Measurements from ENCODE around the gene NOXRED1. TPM values are rescaled to one million over a fixed set of nuclear protein-coding genes. Genes with fewer than 3 reads are reported as not detected.

The NOXRED1 gene
- total and polyA plus RNA-seq, 10 of the 15 experiments (the other 5 are each of a cell fraction or from before 2014, with no cell fraction given): 0.06 to 0.62 (median 0.14) TPM

GRCh38 chr14:77469067-77469505 lies 45.8 kb upstream of the NOXRED1 start:
- DNase-seq (ENCODE audit: low read depth, low spot score): no peak
- RAD21 ChIA-PET (ENCODE audit: unreplicated experiment): no interaction called here
- ATAC-seq: no peak
- Histone ChIP-seq H3K9me3 (replicated peaks; ENCODE audit: control insufficient read depth, insufficient read depth, low read length) (no peaks in the 10 kb centered on the region), H3K36me3 (ENCODE audit: control insufficient read depth in 2 of 2, insufficient read depth in 2 of 2, low read length in 1 of 2) (peaks cover 9 to 31% of the 10 kb centered on the region in 2 experiments), H3K4me3 (no peak overlapping the region), H3K4me1 (ENCODE audit: control insufficient read depth, insufficient read depth, low read length) (no peaks in the 10 kb centered on the region), H4K20me1 (ENCODE audit: control insufficient read depth, insufficient read depth) (no peaks in the 10 kb centered on the region), H3K4me2 (ENCODE audit: control insufficient read depth, insufficient read depth) (no peak overlapping the region), H3K27me3 (replicated peaks in 1 of 2; ENCODE audit: control insufficient read depth in 2 of 2, insufficient read depth in 2 of 2, low read length in 1 of 2) (no peaks in the 10 kb centered on the region), H3K27ac (ENCODE audit: control insufficient read depth, insufficient read depth) (no peak overlapping the region), H3K79me2 (ENCODE audit: control insufficient read depth, insufficient read depth, low read length) (no peaks in the 10 kb centered on the region), H3K9ac (ENCODE audit: control insufficient read depth, insufficient read depth, low read length) (no peak overlapping the region), H2AFZ (ENCODE audit: control insufficient read depth, low read depth, low read length) (no peak overlapping the region)
- BruUV-seq (replicated peaks): no TSS peak
- WGBS (ENCODE audit: insufficient coverage, insufficient replicate concordance, low lambda C conversion rate, missing lambda C conversion rate): 95% methylated on average over 14 of the region's 14 CpGs
- intact Hi-C loops (cut with micrococcal nuclease; ENCODE audit: unreplicated experiment): no loop called here
- in situ Hi-C loops (cut with MboI): no loop called here
- SMC1A ChIA-PET (ENCODE audit: uncharacterized antibody, unreplicated experiment): interaction anchor here (2.8 kb wide), 1 partner anchor 10 kb away, joined by 12 read pairs; no protein-coding TSS in a partner anchor
- TF ChIP-seq SUZ12 (IDR thresholded peaks at IDR 0.05; ENCODE audit: unreplicated experiment): no peak
- TF ChIP-seq MEF2A (IDR thresholded peaks at IDR 0.05; ENCODE audit: insufficient read depth, low read depth, low read length): no peak
- no peak for TF ChIP-seq HCFC1 (IDR thresholded peaks at IDR 0.05; ENCODE audit: low read length)
- no peak for TF ChIP-seq EED (IDR thresholded peaks at IDR 0.05; ENCODE audit: low read depth)
- no peak for TF ChIP-seq MXI1 (IDR thresholded peaks at IDR 0.05; ENCODE audit: low read depth, low read length)
- no peak for TF ChIP-seq RFX5 (IDR thresholded peaks at IDR 0.05; ENCODE audit: low read depth, low read length)
- no peak for TF ChIP-seq SMAD5 (IDR thresholded peaks at IDR 0.05; ENCODE audit: low read depth)
- no peak for TF ChIP-seq GABPA (IDR thresholded peaks at IDR 0.05; ENCODE audit: low read depth)
- no peak for TF ChIP-seq ZBTB11 (CRISPR knock-in tag; IDR thresholded peaks at IDR 0.05)
- no peak for TF ChIP-seq PAX8 (IDR thresholded peaks at IDR 0.05)
- CTCF ChIA-PET: interaction anchor here (0.6 to 2.8 kb wide), 3 partner anchors 10 to 59 kb away, joined by 3 to 26 read pairs (median 3); no protein-coding TSS in a partner anchor
- POLR2A ChIA-PET: no interaction called here
- FAIRE-seq: no peak

Measured in GM12878 (cell line).